Liver (tissue), 5 donors: ENCODE results near the gene BEST1. TPM values are rescaled to one million over a fixed set of nuclear protein-coding genes. Genes with fewer than 3 reads are reported as not detected.

ENCODE experiments used
- polyA plus RNA-seq, 2 donors: library from polyadenylated mRNA; stranded (reverse) in 1 of 2; unstranded in 1 of 2; fragments of 200-250 nt in 1 of 2; fragments of >200 nt in 1 of 2; fragmentation: Nextera tagmentation in 1 of 2; extraction: Ambion mirVana in 1 of 2; gene quantifications; one replicate each; pipeline versions ENCODE4 v1.2.1 to v1.2.3, GENCODE V29; 2013 to 2015
- small RNA-seq: library from RNA; depleted of rRNA; stranded (forward); fragments of <200 nt; gene quantifications from one replicate; pipeline ENCODE3, GENCODE V24; 2014
- total RNA-seq, 2 donors: library from RNA; depleted of rRNA; stranded (reverse); fragments of >200 nt; gene quantifications; one replicate each; pipeline ENCODE4 v1.2.3, GENCODE V29; 2014
- donor health status: healthy.
- donor health status: healthy.
- donor health status: healthy.

Gene BEST1
- total and polyA plus RNA-seq, 4 donors = 0.22 to 1.6 (median 1.1) TPM

Small RNA genes within 50 kb of the gene (small RNA-seq; reads per million reads assigned to genes)
- not detected for gene RNU6-1243P

Other genes starting within 250 kb of the BEST1 start
- gene MYRF, start 197.7 kb upstream of the BEST1 start, total RNA-seq = 1 to 10 TPM; 3.5 to 6.5 TPM
- 1 to 10 TPM; 4.4 to 4.5 TPM for gene MYRF, start 197.7 kb upstream of the BEST1 start, polyA plus RNA-seq
- 10 to 100 TPM; 31.0 to 77.8 TPM for gene TMEM258, start 157.8 kb upstream of the BEST1 start, total RNA-seq
- 100 to 1,000 TPM; 120 to 136 TPM for gene TMEM258, start 157.8 kb upstream of the BEST1 start, polyA plus RNA-seq
- 10 to 100 TPM in 1 of 2 donors, 1 to 10 TPM in 1; 9.0 to 46.5 TPM for gene FEN1, start 157.4 kb upstream of the BEST1 start, total RNA-seq
- 10 to 100 TPM in 1 of 2 donors, 1 to 10 TPM in 1; 4.5 to 10.0 TPM for gene FEN1, start 157.4 kb upstream of the BEST1 start, polyA plus RNA-seq
- 100 to 1,000 TPM in 1 of 2 donors, 10 to 100 TPM in 1; 72.7 to 137 TPM for gene FADS1, start 133.3 kb upstream of the BEST1 start, total RNA-seq
- 10 to 100 TPM; 16.8 to 44.8 TPM for gene FADS1, start 133.3 kb upstream of the BEST1 start, polyA plus RNA-seq
- gene FADS2, start 122.1 kb upstream of the BEST1 start, total RNA-seq = 100 to 1,000 TPM in 1 of 2 donors, 10 to 100 TPM in 1; 65.4 to 281 TPM
- gene FADS2, start 122.1 kb upstream of the BEST1 start, polyA plus RNA-seq = 100 to 1,000 TPM in 1 of 2 donors, 1 to 10 TPM in 1; 2.8 to 104 TPM
- gene FADS3, start 58.8 kb upstream of the BEST1 start, total RNA-seq = 10 to 100 TPM in 1 of 2 donors, 1 to 10 TPM in 1; 8.3 to 13.6 TPM
- 10 to 100 TPM in 1 of 2 donors, 1 to 10 TPM in 1; 8.9 to 11.7 TPM for gene FADS3, start 58.8 kb upstream of the BEST1 start, polyA plus RNA-seq
- 10 to 100 TPM in 1 of 2 donors, 1 to 10 TPM in 1; 5.0 to 41.6 TPM for gene RAB3IL1, start 32.8 kb upstream of the BEST1 start, total RNA-seq
- 1 to 10 TPM; 2.1 to 5.8 TPM for gene RAB3IL1, start 32.8 kb upstream of the BEST1 start, polyA plus RNA-seq
- 100 to 1,000 TPM; 592 to 949 TPM for gene FTH1, start 17.3 kb downstream of the BEST1 start, total RNA-seq
- gene FTH1, start 17.3 kb downstream of the BEST1 start, polyA plus RNA-seq = 1,000 to 10,000 TPM; 3,401 to 4,630 TPM
- gene INCENP, start 173.7 kb downstream of the BEST1 start, total RNA-seq = 10 to 100 TPM in 1 of 2 donors, 1 to 10 TPM in 1; 5.4 to 34.4 TPM
- 1 to 10 TPM; 2.4 to 4.1 TPM for gene INCENP, start 173.7 kb downstream of the BEST1 start, polyA plus RNA-seq
- gene SCGB1D1, start 239.9 kb downstream of the BEST1 start, total RNA-seq = not detected
- gene SCGB1D1, start 239.9 kb downstream of the BEST1 start, polyA plus RNA-seq = not detected